ENCODE results near the gene FAM168A. TPM values are rescaled to one million over a fixed set of nuclear protein-coding genes. Genes with fewer than 3 reads are reported as not detected.

The FAM168A gene
- total RNA-seq, 4 donors from 2014 or later, result 17.7 to 40.1 (median 22.2) TPM

- H3K36me3 ChIP-seq, result no peaks in the 10 kb centered on the region
- peaks cover 20% of the 10 kb centered on the region for H3K27me3 ChIP-seq
- H3K9me3 ChIP-seq, result no peaks in the 10 kb centered on the region
- H3K4me3 ChIP-seq, result no peak overlapping the region
- no peak for DNase-seq (ENCODE audit: low spot score in 2 of 2)
- peaks cover 14% of the 10 kb centered on the region for H3K4me1 ChIP-seq
- no peak overlapping the region for H3K27ac ChIP-seq
- TF ChIP-seq POLR2AphosphoS5 (IDR thresholded peaks at IDR 0.05) (no peak), POLR2A (IDR thresholded peaks at IDR 0.05) (no peak), CTCF (IDR thresholded peaks at IDR 0.05) (no peak), EP300 (IDR thresholded peaks at IDR 0.05) (no peak)
These were observed 43.8 kb upstream of the FAM168A start for GRCh38 chr11:73641668-73642067.

- Histone ChIP-seq H3K27me3 (peaks cover 16% of the 10 kb centered on the region), H3K36me3 (no peaks in the 10 kb centered on the region), H3K4me1 (peaks cover 6% of the 10 kb centered on the region), H3K27ac (no peak overlapping the region), H3K9me3 (no peaks in the 10 kb centered on the region), H3K4me3 (no peak overlapping the region)
- 55% methylated on average over 2 of the region's 2 CpGs for WGBS
- no peak for DNase-seq (ENCODE audit: low spot score in 2 of 2)
- no peak for TF ChIP-seq EP300 (IDR thresholded peaks at IDR 0.05)
- no peak for TF ChIP-seq POLR2AphosphoS5 (IDR thresholded peaks at IDR 0.05)
- TF ChIP-seq CTCF (IDR thresholded peaks at IDR 0.05), result no peak
- no peak for TF ChIP-seq POLR2A (IDR thresholded peaks at IDR 0.05)
These were observed 42.7 kb upstream of the FAM168A start for GRCh38 chr11:73640592-73640991.

GRCh38 chr11:73637012-73637411, 39.1 kb upstream of the FAM168A start:
- no peaks in the 10 kb centered on the region for H3K4me1 ChIP-seq
- H3K27ac ChIP-seq, result no peak overlapping the region
- H3K36me3 ChIP-seq, result no peaks in the 10 kb centered on the region
- no peak for DNase-seq (ENCODE audit: low spot score in 2 of 2)
- no peak overlapping the region for H3K4me3 ChIP-seq
- 68% methylated on average over 1 of the region's 1 CpG for WGBS
- H3K27me3 ChIP-seq, result peaks cover 6% of the 10 kb centered on the region
- H3K9me3 ChIP-seq, result no peaks in the 10 kb centered on the region
- no peak for TF ChIP-seq EP300 (IDR thresholded peaks at IDR 0.05)
- TF ChIP-seq CTCF (IDR thresholded peaks at IDR 0.05), result no peak
- no peak for TF ChIP-seq POLR2AphosphoS5 (IDR thresholded peaks at IDR 0.05)
- no peak for TF ChIP-seq POLR2A (IDR thresholded peaks at IDR 0.05)

- peaks cover 6% of the 10 kb centered on the region for H3K27me3 ChIP-seq
- no peaks in the 10 kb centered on the region for H3K36me3 ChIP-seq
- WGBS, result 92% methylated on average over 4 of the region's 5 CpGs
- TF ChIP-seq EP300 (IDR thresholded peaks at IDR 0.05), result no peak
- no peak overlapping the region for H3K27ac ChIP-seq
- no peak for DNase-seq (ENCODE audit: low spot score in 2 of 2)
- no peaks in the 10 kb centered on the region for H3K4me1 ChIP-seq
- H3K4me3 ChIP-seq, result no peak overlapping the region
- H3K9me3 ChIP-seq, result no peaks in the 10 kb centered on the region
These were observed 38.3 kb upstream of the FAM168A start for GRCh38 chr11:73636249-73636648.

GRCh38 chr11:73635721-73636120, 37.8 kb upstream of the FAM168A start:
- no peaks in the 10 kb centered on the region for H3K36me3 ChIP-seq
- H3K27ac ChIP-seq, result no peak overlapping the region
- H3K9me3 ChIP-seq, result no peaks in the 10 kb centered on the region
- no peak overlapping the region for H3K4me3 ChIP-seq
- TF ChIP-seq CTCF (IDR thresholded peaks at IDR 0.05), result no peak
- no peak for TF ChIP-seq POLR2A (IDR thresholded peaks at IDR 0.05)
- no peak for TF ChIP-seq EP300 (IDR thresholded peaks at IDR 0.05)
- TF ChIP-seq POLR2AphosphoS5 (IDR thresholded peaks at IDR 0.05), result no peak
- no peak for DNase-seq (ENCODE audit: low spot score in 2 of 2)
- 87% methylated on average over 5 of the region's 5 CpGs for WGBS
- H3K27me3 ChIP-seq, result peaks cover 6% of the 10 kb centered on the region
- H3K4me1 ChIP-seq, result no peaks in the 10 kb centered on the region

- H3K36me3 ChIP-seq, result no peaks in the 10 kb centered on the region
- no peak for DNase-seq (ENCODE audit: low spot score in 2 of 2)
- no peak overlapping the region for H3K4me3 ChIP-seq
- no peaks in the 10 kb centered on the region for H3K27me3 ChIP-seq
- WGBS, result 98% methylated on average over 2 of the region's 2 CpGs
- TF ChIP-seq EP300 (IDR thresholded peaks at IDR 0.05) (no peak), CTCF (IDR thresholded peaks at IDR 0.05) (no peak), POLR2A (IDR thresholded peaks at IDR 0.05) (no peak), POLR2AphosphoS5 (IDR thresholded peaks at IDR 0.05) (no peak)
- H3K27ac ChIP-seq, result no peak overlapping the region
- no peaks in the 10 kb centered on the region for H3K9me3 ChIP-seq
- H3K4me1 ChIP-seq, result no peaks in the 10 kb centered on the region
These were observed 36.1 kb upstream of the FAM168A start for GRCh38 chr11:73633999-73634398.
